NCI-H2196 treated with DMSO at 0.1 percent for 48 hours (cell line): Measurements from ENCODE around the gene SYNE1.

ENCODE experiments used
- DNase-seq: peaks from one replicate; lab custom pipeline; 2025; ENCODE audit not compliant: unreplicated experiment; lab: John Stamatoyannopoulos, UW

The SYNE1 gene

DNA sequence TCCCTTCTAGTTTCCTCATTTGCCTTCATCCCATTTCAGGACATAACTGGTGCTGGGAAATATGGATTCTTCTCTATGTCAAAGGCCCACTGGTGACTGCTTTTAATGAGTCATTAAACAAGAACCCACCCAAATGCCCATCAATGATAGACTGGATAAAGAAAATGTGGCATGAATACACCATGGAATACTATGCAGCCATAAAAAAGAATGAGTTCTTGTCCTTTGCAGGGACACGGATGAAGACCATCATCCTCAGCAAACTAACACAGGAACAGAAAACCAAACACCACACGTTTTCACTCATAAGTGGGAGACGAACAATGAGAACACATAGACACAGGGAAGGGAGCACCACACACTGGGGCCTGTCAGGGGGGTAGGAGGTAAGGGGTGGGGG lies 518.9 kb downstream of the SYNE1 start:
- no peak for DNase-seq

DNA sequence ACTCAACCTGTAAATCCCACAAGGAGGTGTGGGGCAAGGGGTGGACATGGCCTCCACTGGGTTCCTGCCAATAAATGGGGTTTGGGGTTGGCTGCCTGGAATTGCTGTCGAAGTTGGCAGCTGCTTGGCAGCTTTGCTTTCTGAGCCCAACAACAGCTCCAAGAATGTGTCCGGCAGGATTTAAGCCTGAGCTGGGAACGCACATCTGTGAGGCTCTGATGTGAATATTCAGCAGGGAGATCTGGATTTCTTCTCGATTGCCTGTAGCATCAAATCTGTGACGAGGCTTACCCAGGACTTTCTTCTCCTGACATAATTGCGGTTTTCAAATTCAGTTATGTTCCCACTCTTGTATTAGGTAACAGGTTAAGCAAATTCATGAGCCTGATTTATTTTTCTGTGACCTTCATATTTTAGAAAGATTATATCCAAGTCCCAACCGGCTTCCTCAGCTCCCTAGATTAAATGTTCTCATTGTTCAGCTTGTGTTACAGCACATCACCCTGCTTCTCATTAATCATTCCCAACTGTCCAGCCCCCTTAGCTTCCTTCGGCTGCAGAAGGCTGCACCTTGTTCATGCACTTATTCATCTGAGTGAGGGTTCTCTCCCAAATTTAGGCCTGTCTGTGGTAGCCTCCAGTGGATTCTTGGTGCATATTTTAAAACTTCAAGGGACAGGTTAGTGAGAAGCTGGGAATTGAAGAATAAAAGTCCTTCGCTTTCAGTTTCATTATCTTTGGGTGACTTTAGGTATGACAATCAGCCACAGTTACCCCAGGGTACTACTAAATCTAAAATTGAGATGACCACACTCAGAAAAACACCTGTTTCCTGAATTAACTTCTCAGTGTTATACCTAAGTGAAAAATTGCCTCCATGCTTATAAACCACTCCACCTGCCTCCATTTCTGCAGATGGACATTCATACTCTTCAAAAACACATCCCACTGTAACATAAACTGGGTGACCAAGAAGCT lies 519.7 kb downstream of the SYNE1 start:
- no peak for DNase-seq

DNA sequence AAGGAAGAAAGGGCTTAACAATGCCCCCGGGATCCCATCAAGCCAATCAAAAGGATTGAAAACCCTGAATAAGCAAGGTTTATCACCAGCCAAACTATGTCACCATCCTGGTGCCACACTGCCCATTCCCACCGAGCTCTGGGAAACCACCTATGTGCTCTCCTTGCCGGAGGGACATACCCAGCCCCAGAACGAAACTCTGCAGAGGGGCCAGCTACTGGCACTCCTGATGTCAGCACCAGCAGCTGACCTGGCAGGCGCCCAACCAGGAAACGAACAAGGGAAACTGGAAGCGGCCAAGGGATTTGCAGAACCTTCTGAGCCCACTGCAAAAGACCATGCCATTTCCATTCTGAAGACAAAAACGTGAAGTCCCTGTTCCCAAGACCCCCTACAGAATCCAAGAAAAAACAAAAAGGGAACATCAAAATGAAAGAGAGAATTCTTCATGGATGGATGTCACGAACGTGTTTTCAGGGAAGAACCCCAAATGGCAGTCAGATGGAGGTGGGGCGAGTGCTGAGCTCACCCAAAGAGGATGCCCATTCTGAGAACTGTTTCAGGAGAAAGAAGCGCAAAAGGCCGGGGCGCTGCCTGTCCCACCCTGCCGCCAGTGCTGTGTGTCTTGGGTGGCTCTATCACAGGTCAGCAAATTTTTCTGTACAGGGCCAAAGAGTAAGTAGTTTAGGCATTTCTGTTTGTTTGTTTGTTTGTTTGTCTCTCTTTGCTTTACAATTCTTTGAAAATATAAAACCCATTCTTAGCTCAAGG lies 524.5 kb downstream of the SYNE1 start:
- no peak for DNase-seq

DNA sequence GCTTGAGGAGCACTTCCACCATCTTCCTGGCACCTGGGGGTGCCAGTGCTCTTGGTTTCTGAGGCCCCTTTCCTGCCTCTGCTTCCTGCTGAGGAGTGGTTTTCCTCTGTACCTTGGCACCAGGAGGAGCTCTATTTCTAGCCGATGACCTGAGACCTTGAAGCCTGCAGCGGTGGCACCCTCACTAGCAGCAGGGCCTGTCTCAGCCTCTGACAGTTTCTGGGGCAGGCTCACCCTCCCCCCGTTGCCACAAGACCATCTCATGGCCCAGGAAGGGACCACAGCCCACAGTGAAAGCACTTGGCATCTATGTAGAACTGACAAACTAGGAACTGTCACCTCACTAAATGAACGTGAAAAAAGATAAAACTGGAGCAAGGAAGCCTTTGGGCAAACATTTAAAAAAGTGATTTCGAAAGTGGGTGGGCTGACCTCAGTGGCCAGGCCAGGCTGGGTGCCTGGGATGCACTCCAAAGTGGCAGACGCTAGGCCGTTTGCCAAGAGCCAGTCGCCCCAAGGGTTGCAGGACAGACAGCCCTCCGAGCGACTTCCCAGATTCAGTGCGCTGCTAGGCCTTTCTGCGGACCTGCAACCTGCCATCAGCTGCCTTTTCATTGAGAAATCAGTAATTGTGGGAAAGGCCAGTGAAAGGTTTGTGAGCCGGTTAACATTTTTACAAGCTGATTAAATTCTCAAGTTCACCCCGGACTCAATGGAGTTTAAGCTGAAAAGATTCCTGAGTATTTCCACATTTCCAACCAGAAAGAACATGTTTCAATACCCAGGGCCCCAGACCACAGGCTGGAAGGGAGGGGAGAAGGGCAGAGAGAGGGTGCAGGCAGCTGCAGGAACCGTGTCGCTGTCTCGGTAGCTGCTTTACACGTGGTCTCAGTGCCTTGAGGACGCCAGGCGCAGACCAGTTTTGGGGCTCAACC lies 526.0 kb downstream of the SYNE1 start:
- DNase-seq: no peak

DNA sequence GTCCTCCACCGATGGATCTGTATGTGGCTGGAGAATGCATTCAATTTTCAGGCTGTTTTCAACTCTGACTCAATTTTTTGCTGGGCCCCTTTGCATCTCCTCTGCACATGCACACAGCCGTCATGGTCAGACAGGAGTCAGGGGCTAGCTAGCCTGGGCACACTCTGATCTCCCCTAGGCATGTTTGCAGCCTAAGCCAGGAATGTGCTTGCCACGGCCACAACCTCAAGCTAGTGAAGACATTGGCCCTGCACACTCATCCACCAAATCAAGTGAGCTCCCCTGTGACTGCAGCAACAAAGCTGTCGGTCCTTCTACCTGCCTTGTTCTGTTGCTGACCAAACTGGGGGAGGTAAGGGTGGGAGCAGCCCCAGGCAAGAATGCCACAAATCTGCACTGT lies 529.2 kb downstream of the SYNE1 start:
- DNase-seq: no peak

DNA sequence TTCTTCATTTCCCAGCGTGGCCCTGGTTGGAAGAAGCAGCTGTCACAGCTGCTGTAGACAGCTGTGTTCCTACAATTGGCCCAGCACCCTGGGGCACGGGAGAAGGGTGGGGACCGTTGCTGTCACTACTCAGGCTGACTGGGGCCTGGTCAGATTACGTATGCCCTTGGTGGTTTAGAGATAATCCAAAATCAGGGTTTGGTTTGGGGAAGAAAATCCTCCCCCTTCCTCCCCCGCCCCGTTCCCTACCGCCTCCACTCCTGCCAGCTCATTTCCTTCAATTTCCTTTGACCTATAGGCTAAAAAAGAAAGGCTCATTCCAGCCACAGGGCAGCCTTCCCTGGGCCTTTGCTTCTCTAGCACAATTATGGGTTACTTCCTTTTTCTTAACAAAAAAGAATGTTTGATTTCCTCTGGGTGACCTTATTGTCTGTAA lies 537.0 kb downstream of the SYNE1 start:
- DNase-seq: no peak

DNA sequence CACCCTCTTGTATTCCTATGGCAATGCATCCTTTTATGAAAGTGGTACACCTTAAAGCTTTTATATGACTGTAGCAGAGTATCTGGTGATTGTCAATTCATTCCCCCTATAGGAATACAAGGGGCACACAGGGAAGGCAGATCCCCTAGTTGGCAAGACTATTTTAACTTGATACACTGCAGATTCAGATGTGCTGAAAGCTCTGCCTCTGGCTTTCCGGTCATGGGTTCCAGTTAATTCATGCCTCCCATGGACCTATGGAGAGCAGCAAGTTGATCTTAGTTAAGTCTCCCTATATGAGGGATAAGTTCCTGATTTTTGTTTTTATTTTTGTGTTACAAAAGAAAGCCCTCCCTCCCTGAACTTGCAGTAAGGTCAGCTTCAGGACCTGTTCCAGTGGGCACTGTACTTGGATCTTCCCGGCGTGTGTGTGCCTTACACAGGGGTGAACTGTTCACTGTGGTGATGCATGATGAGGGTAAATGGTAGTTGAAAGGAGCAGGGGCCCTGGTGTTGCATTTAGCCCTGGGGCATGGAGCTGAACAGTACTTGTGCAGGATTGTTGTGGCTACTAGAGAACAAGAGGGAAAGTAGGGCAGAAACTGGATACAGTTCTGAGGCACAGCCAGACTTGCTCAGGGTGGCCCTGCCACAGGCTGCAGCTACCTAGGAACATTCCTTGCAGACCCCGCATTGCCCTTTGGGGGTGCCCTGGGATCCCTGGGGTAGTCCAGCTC lies 537.5 kb downstream of the SYNE1 start:
- DNase-seq: no peak

DNA sequence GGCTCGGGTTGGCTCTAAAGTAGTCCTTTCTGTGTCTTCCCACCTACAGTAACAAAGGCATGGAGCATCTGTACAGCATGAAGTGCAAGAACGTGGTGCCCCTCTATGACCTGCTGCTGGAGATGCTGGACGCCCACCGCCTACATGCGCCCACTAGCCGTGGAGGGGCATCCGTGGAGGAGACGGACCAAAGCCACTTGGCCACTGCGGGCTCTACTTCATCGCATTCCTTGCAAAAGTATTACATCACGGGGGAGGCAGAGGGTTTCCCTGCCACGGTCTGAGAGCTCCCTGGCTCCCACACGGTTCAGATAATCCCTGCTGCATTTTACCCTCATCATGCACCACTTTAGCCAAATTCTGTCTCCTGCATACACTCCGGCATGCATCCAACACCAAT lies 538.5 kb downstream of the SYNE1 start:
- DNase-seq: no peak

DNA sequence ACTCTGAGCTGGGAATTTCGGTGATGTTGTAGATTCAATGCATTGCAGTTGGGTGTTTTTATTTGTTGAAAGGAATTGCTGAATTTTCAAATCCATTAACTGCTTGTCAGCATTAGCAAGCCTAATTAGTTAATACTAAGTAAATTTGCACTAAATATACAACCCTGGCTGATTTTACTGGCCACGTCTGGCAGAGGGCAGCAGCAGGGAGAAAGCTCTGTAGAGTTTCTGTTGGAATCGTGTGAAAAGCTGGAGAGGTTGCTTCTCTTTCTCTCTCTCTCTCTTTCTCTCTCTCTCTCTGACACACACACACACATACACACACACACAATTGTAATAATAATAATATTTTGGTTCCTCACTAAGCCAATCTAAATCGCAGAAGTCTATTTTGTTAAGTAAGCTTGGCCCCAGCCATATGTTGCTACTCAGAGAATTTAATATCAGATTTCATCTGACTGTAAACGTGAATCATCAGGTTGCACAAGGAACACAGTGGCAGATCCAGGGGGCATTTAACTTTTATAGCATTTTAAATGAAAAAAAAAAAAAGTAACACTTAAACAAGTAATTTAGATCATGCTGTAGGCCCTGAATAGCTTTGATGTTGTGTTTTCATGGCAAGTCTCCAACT lies 540.2 kb downstream of the SYNE1 start:
- DNase-seq: no peak

DNA sequence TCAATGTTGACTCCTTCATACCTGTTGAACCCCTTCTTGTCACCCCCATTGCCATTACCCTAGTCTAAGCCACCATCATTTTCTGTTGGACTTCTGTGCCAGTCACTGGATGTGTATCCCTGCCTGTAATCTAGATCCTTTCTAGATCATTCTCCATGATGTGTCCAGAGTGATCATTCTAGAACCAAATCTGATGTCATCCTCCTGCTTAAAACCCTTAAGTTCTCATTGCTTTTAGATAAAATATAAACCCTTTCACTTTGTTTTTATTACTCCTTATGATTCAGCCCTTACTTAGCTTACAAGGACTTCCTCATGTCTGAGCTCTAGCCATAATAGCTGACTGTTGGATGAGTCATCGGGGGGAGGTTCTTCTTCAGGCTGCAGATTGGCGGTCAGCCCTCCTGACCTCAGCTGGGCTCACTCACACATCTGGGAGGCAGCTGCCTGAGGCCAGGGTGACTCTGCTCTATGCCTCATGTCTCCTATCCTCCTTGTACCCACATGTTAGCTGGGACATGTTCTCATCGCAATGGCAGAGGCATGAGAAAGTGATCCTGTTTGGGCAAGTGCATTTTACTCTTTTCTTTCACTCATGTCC lies 542.1 kb downstream of the SYNE1 start:
- DNase-seq: no peak

DNA sequence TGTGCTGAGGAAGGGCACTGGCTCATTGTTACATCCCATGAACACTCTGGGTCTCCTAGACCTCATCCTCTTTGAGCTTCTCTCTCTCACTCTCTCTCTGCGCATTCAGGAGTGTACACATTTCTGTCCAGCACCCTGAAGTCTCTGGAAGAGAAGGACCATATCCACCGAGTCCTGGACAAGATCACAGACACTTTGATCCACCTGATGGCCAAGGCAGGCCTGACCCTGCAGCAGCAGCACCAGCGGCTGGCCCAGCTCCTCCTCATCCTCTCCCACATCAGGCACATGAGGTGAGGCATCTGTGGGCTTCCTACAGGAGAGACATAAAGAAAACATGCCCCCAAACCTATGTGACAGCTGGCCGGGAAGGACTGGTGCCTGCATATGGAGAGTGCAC lies 542.9 kb downstream of the SYNE1 start:
- no peak for DNase-seq

DNA sequence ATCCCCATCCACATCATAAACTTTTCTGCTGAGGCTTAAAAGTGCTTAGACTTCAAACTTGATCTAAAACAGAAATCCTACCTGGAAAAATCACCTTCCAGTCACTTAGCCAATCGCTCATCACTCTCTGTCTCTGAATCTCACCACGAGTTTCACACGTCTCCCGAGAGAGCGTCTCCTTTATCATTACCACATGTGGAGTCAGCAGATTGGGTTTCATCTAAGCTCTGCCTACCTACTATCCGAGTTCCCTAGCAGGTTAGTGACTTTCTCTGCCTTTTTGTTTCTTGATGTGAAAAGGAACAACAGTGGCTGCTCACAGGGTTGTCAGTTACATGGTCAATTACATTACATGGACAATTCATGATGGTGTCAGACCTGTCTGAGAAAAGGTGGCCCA lies 543.5 kb downstream of the SYNE1 start:
- no peak for DNase-seq

DNA sequence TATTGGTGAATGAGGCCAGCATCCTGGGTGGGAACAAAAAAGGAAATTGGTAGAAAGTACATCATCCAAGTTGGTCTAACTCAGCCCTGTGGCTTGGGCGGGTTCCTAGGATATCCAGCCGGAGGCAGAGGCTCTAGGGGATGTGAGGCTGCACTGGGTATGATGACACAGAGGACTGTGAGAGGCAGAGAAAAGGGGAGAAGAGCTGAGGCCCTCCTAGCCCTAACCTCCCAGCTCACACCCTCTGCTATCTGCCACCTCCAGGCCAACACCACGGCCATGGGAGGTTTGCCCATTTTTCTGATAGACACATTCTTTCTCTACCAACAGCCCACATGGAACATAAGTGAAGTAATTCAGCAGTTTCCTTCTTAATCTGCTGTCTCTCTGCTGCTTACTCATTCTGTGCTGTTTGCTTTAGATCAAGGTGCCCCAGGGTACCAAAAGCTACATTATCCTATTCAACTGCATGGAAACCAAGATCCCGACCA lies 545.3 kb downstream of the SYNE1 start:
- no peak for DNase-seq

DNA sequence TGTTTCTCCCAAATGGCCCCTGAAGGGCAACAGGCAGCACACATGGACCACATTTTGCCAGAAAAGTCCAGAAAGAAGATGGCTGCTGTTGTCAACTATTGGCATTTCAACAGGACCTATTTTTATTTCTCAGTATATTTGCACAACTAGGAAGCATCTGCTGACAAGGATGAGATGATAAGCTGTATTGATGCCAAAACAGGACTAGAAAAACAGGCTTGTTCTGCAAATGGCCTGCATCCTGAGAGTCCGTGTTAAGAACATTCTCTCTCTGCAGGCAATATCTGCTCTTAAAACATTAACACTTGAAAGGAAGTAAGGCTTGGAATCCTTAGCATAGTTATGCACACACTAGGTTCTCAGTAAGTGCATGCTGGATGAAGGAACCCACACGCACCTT lies 546.0 kb downstream of the SYNE1 start:
- no peak for DNase-seq

DNA sequence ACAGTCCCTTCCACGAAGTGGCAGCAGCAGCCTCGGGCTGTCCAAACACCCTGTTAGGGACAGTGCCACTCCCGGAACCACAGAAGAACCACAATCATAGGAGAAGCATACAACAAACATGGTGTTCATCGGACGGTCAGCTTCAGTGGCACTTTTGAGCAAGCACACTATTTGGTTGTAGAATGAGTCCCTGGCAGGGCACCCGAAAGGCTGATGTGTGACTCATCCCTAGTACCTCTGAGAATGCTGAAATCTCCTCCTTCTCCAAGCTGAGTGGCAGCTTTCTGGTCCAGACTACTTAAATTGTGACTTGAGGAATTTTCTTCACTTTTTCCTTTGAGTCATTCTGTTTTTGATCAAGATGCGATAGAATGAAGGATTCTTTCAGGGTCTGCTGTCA lies 547.2 kb downstream of the SYNE1 start:
- no peak for DNase-seq

DNA sequence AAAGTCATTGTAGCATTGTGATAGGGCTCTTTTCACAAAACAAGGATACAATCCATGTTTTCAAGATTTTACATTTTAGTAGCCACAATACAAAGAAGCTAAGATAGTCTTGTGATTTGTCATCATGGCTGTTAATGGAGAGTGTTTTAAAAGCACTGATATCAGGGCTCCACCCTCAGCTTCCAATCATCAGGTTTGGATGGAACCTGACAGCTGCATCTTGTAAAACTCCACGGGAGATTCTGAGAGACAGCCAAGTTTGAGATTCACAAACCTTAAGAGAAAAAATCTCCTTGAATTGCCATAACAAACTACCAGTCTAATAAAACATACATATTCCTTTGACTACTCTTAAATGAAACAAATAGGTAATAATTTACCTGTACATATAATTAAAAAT lies 549.5 kb downstream of the SYNE1 start:
- DNase-seq: no peak

DNA sequence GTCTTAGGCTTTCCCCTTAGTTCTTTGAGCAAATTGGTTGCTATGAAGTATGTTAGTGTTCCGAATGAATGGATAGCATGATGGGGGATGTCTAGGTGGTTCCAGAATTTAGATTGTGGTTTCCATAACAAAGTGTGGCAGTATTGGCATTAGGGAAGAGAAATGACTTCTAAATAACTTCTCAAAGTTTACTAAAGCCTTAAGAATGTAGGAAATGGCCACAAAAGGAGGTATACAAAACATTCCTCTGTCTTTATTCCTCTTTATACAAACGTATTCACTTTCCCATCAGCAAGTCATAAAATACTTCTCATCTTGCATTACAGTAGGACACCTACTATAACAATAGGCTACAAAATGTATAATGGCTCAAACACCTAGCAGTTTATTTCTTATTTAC lies 550.1 kb downstream of the SYNE1 start:
- no peak for DNase-seq

DNA sequence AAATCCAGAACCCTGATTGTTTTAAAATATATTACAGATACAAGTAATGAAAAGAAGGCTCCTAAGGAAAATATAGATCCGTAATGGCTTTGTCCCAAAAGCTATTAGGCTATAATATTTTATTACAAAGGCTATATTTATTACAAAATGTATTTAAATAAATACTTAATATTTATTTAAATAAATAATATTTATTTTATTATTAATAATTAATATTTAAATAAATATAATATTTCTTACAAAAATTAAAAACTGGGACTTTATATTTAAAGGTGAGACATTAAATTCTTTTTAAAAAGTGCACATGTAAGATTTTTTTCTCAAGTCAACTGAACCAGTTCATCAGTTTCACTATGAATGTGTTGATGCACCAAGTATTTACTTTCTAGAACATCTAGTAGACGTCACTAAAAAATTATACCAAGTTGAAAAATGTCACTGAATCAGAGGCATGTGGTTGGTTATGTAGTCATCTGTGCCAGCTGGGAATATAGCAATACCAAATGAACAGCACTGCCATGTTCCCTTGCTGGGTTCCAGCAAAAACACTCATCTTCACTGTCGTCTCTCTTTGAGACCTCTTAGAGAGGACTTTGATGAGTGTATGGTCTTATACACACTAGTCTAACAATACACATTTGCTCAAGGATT lies 550.8 kb downstream of the SYNE1 start:
- no peak for DNase-seq

DNA sequence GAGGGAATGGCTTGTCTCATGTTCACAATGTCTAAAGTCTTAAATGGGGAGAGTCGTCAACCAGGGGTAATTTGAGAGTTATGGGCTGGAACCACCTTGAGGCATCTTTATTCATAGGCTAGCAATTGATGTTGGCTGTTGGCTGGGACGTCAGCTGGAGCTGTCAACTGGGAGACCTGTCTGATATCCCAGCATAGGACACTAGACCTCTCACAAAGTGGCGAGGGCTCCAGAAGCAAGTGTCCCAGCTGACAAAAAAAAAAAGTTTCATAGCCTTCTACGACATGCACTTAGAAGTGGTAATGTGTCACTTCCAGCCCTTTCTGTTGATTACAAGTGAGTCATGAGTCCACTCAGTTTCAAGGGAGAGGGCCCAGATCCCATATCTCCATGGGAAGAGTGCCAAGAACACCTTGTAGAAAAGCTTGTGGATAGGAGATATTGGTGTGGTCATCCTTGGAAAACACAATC lies 551.7 kb downstream of the SYNE1 start:
- DNase-seq: no peak
